Central memory CD8-positive, alpha-beta T cell (primary cell): ENCODE measurements around the gene ZNF480.

Source experiments
- ATAC-seq: fragments of 150-1000 bp; cut with Tn5 transposase; replicated peaks from 2 replicates; pipeline ENCODE4 v1.10.0; 2022; ENCODE audit warnings: mild to moderate bottlenecking, moderate FRiP score, moderate number of reproducible peaks; ENCODE audit not compliant: poor library complexity, severe bottlenecking; ENCODE audit errors: extremely low read depth
- DNase-seq, 2 donors: peaks; one replicate each; pipeline ENCODE4 v3.0.0; 2021; ENCODE audit warnings: low spot score in 2 of 2
- H3K27ac Mint-ChIP-seq: one replicate; pipeline ENCODE4 v1.8.0; 2022; ENCODE audit warnings: low read depth, mild to moderate bottlenecking, moderate library complexity, mixed read lengths
- H3K27me3 Mint-ChIP-seq: one replicate; pipeline ENCODE4 v1.8.0; 2022; ENCODE audit warnings: mixed read lengths
- H3K36me3 Mint-ChIP-seq: one replicate; pipeline ENCODE4 v1.8.0; 2022; ENCODE audit warnings: mild to moderate bottlenecking, moderate library complexity, mixed read lengths; ENCODE audit not compliant: insufficient read depth
- H3K4me1 Mint-ChIP-seq: one replicate; pipeline ENCODE4 v1.8.0; 2022; ENCODE audit warnings: mixed read lengths
- H3K4me3 Mint-ChIP-seq: one replicate; pipeline ENCODE4 v1.8.0; 2022; ENCODE audit warnings: mild to moderate bottlenecking, moderate library complexity, mixed read lengths
- H3K9me3 Mint-ChIP-seq: one replicate; pipeline ENCODE4 v1.8.0; 2022; ENCODE audit warnings: mixed read lengths

The ZNF480 gene

DNA sequence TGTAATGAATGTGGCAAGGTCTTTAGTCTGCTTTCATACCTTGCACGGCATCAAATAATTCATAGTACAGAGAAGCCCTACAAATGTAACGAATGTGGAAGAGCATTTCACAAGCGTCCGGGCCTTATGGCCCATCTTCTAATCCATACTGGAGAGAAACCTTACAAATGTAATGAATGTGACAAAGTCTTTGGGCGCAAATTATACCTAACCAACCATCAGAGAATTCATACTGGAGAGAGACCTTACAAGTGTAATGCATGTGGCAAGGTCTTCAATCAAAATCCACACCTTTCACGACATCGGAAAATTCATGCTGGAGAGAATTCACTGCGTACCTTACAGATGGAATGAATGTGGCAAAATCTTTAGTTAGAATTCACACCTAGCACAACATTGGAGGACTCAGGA lies 69.5 kb downstream of the ZNF480 start:
- Mint-ChIP-seq H3K4me1 (peaks cover 9% of the 10 kb centered on the region), H3K4me3 (no peak overlapping the region), H3K36me3 (peaks cover 12% of the 10 kb centered on the region), H3K9me3 (peaks cover 22% of the 10 kb centered on the region), H3K27me3 (no peaks in the 10 kb centered on the region), H3K27ac (no peak overlapping the region)
- ATAC-seq (no peak), DNase-seq (no peak)

GRCh38 chr19:52369559-52370340 lies 72.8 kb downstream of the ZNF480 start, which contains the start of gene ZNF880:
Gene ZNF880, plus strand, starts transcription at chr19:52369923. Its CDS starts 43 bp downstream, at chr19:52369966.
- Mint-ChIP-seq H3K36me3 (peaks cover 25% of the 10 kb centered on the region), H3K4me1 (peaks cover 9% of the 10 kb centered on the region), H3K9me3 (peaks cover 14% of the 10 kb centered on the region), H3K4me3 (peak within 1 kb of the TSS; percentile 90), H3K27ac (peak within 1 kb of the TSS; percentile 99), H3K27me3 (no peaks in the 10 kb centered on the region)
- ATAC-seq (peak; percentile 94), DNase-seq (peak; percentile 79 to 80)

DNA sequence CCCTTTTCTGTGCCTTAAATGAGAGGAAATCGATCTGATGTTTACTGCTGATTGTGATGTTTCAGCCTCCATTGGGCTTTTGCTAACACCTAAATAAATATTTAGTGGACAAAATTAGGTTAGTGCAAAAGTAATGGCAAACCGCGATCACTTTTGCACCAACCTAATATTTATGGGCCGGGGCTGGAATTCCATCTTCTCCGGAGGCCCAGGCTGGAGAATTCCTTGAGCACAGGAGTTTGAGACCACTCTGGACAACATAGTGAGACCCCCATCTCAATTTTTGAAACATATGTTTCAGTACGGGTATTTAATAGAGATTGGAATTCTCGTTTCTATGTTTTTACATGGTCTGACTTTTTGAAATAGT lies 73.4 kb downstream of the ZNF480 start:
- Mint-ChIP-seq H3K36me3 (peaks cover 28% of the 10 kb centered on the region), H3K4me3 (peak overlapping the region; percentile 90), H3K4me1 (peaks cover 9% of the 10 kb centered on the region), H3K27ac (peak overlapping the region; percentile 99), H3K27me3 (no peaks in the 10 kb centered on the region), H3K9me3 (peaks cover 12% of the 10 kb centered on the region)
- DNase-seq (no peak), ATAC-seq (no peak)
